GM12865 (cell line): ENCODE measurements around the gene KLHL18.

ENCODE experiments used
- DNase-seq: peaks from one replicate; pipeline ENCODE4 v3.0.0; 2010; ENCODE audit warnings: low read depth
- H3K4me3 ChIP-seq: 2 replicates; pipeline ENCODE4 v1.5.1; 2011; ENCODE audit warnings: mild to moderate bottlenecking, low read depth, low read length, control low read depth
- TF ChIP-seq, protein P1 (sequence below): IDR thresholded peaks from 2 replicates; pipeline ENCODE4 v1.5.1; 2011; ENCODE audit warnings: low read length, control low read depth, low read depth, inconsistent platforms; ENCODE audit not compliant: insufficient read depth; ENCODE audit errors: missing control alignments

The KLHL18 gene

DNA sequence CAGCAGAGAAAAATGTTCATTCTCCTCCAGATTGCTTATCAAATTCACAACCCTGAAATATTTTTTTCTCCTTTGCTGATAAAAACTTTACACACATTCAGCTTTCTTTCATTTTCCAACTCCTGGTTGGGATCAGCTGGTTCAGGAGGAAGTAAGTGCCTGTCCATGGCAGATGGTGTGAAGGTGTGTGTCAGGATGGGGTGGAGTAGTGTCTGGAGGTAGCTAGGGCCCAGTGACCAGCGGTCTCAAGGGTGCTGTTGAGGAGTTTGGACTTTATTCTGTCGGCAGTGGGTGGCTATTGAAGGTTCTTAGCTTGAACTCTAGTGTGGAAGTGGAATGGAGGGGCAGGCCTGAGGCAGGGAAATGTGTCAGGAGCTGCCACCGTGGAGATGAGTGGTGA is 51.2 kb downstream of the KLHL18 start:
- TF ChIP-seq, protein P1, sequence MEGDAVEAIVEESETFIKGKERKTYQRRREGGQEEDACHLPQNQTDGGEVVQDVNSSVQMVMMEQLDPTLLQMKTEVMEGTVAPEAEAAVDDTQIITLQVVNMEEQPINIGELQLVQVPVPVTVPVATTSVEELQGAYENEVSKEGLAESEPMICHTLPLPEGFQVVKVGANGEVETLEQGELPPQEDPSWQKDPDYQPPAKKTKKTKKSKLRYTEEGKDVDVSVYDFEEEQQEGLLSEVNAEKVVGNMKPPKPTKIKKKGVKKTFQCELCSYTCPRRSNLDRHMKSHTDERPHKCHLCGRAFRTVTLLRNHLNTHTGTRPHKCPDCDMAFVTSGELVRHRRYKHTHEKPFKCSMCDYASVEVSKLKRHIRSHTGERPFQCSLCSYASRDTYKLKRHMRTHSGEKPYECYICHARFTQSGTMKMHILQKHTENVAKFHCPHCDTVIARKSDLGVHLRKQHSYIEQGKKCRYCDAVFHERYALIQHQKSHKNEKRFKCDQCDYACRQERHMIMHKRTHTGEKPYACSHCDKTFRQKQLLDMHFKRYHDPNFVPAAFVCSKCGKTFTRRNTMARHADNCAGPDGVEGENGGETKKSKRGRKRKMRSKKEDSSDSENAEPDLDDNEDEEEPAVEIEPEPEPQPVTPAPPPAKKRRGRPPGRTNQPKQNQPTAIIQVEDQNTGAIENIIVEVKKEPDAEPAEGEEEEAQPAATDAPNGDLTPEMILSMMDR = no peak
- DNase-seq = no peak
- no peak overlapping the region for H3K4me3 ChIP-seq

DNA sequence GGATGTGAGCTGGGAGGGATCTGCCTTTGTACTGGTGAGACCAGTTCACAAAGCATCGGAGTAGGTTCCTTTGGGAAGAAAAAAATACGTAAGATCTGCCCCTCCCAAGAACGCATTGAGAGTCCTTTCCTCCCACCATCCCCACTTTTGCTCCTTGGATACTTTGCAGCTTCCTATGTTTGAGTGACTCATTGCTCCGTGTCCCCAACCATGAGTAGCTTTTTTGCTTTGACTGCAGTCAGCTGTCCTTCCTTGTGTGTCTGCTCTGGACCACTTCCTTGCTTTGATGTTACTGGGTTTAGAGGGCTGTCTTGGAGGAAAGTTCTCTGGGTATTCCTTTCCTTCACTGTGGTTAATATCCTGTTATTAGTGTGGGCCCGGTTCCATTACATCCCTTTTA is 54.9 kb downstream of the KLHL18 start:
- no peak overlapping the region for H3K4me3 ChIP-seq
- no peak for DNase-seq
- TF ChIP-seq, protein P1 = no peak

DNA sequence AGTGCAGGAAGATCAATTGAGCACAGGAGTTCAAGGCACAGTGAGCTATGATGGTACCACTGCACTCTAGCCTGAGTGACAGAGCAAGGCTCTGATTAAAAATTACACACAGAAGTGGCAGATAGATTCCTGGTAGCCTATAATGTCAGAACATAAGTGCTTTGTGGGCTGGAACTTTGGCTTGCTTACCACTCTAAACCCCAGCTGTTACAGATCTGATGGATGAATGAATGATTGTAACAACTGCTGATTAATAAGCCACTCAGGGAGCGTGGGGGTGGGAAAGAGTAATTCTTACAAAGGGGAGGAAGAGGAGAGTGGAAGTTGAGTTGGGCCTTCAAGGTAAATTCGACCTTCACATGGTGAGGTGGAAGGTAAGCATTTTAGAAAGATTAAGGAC is 57.2 kb downstream of the KLHL18 start:
- TF ChIP-seq, protein P1 = no peak
- no peak for DNase-seq
- no peak overlapping the region for H3K4me3 ChIP-seq

DNA sequence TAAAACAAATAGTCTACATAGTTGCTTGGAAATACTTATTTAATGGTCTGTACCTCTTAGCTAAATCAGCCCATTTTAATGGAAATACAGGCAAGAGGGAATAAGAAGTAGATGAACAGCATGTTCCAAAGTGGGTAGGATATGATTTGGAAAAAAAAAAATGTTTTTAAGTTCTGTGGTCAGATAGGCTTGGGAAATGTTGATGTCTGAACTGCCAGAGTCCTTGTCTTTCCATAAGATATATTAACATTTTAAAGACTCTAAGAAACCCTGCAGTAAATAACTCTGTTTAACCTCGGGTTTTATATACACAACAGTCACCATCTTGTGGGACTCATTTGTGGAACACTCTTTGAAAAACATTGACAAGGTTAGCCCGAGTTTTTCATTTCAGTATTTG is 58.1 kb downstream of the KLHL18 start:
- DNase-seq = no peak
- TF ChIP-seq, protein P1 = no peak
- no peak overlapping the region for H3K4me3 ChIP-seq

DNA sequence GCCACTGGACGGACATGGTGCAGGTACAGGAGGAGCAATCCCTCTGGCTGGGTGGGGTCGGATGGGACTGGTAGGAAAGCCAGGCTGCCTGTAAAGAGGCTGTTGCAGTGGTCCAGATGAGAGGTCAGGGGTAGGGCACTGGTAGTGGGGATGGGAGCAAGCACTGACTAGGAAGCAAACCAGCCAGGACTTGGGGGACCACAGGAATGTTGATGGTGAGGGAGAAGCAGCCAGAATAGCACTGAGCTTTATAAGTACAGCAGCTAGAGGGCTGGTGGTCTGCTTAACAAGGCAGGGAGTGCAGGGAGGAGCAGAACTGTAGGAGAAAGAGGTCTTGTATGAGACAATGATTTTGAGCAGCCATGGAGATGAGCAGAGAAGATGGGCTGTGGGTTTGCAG is 59.4 kb downstream of the KLHL18 start:
- no peak for DNase-seq
- H3K4me3 ChIP-seq = no peak overlapping the region
- TF ChIP-seq, protein P1 = no peak

DNA sequence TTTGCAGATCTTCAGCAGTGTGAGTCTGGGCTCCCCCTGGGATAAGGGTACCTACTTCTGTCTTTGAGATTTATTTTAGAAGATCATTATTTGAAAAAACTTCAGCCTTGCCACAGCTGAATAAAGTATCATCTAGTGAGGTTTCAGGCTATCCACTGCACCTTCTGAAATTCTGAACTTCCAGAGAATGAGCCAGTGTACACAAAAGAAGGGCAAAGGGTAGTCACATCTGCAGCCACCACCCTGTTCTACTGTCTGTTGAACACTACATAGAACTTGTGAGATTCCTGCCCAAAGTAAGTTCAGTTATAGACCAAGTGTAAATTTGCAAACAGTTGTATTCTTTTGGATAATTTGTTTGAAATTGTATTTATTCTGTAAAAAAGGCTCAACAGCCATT is 60.1 kb downstream of the KLHL18 start:
- no peak for DNase-seq
- TF ChIP-seq, protein P1 = no peak
- H3K4me3 ChIP-seq = no peak overlapping the region

DNA sequence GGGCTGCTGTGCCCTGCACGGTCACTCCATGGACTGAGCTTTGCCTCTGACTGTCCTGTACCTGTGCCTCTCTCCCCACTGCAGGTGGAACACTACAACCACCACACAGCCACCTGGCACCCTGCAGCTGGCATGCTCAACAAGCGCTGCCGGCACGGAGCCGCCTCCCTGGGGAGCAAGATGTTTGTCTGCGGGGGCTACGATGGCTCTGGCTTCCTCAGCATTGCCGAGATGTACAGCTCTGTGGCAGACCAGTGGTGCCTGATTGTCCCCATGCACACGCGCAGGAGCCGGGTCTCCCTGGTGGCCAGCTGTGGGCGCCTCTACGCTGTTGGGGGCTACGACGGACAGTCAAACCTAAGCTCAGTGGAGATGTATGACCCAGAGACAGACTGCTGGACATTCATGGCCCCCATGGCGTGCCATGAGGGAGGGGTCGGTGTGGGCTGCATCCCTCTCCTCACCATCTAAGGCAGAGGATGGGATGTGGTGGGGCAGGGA is 60.8 kb downstream of the KLHL18 start:
- no peak overlapping the region for H3K4me3 ChIP-seq
- TF ChIP-seq, protein P1 = no peak
- no peak for DNase-seq
